ENCODE data around the gene B3GNT4. TPM values are rescaled to one million over a fixed set of nuclear protein-coding genes. Genes with fewer than 3 reads are reported as not detected.

Gene B3GNT4
- total and polyA plus RNA-seq, 2 donors (not counting 3 experiments of a cell fraction or from before 2014, with no cell fraction given): 0.11 to 0.31 TPM

GRCh38 chr12:122160761-122161160 is 42.7 kb upstream of the B3GNT4 start:
- Histone ChIP-seq H4K20me1 (replicated peaks; ENCODE audit: control insufficient read depth, extremely low read depth, insufficient read depth, low read length) (no peaks in the 10 kb centered on the region), H3K9me3 (replicated peaks; ENCODE audit: control insufficient read depth, insufficient read depth, low read length) (no peaks in the 10 kb centered on the region), H3K4me3 (replicated peaks in 1 of 3; ENCODE audit: insufficient read depth in 1 of 3, low read depth in 1 of 3, low read length in 3 of 3) (no peak overlapping the region), H3K9me1 (replicated peaks; ENCODE audit: control insufficient read depth, extremely low read depth, insufficient read depth, low read length) (no peaks in the 10 kb centered on the region), H2AFZ (ENCODE audit: low read depth, low read length) (no peak overlapping the region), H3K36me3 (ENCODE audit: control insufficient read depth in 2 of 2, extremely low read depth in 1 of 2, insufficient read depth in 2 of 2, low read length in 2 of 2) (no peaks in the 10 kb centered on the region), H3K4me1 (ENCODE audit: control insufficient read depth, extremely low read depth, insufficient read depth, low read length) (no peaks in the 10 kb centered on the region), H3K27me3 (ENCODE audit: control insufficient read depth in 2 of 2, insufficient read depth in 2 of 2, low read length in 2 of 2) (no peaks in the 10 kb centered on the region), H3K4me2 (ENCODE audit: insufficient read depth, low read length) (no peak overlapping the region), H3K79me2 (ENCODE audit: control insufficient read depth, insufficient read depth, low read length) (no peaks in the 10 kb centered on the region), H3K9ac (replicated peaks; ENCODE audit: extremely low read depth, insufficient read depth, low read length) (no peak overlapping the region), H3K27ac (ENCODE audit: insufficient read depth, low read depth, low read length) (no peak overlapping the region)
- POLR2A ChIA-PET: no interaction called here
- no TSS peak for BruUV-seq (replicated peaks)
- intact Hi-C loops (cut with micrococcal nuclease) (loop anchor here (1.0 kb wide), 1 partner anchor 31 kb away; no protein-coding TSS in a partner anchor), dilution Hi-C loops (cut with MboI; ENCODE audit: extremely low pct_ligation_motif_present, low sequenced_read_pairs) (no loop called here)
- FAIRE-seq (no peak), DNase-seq (ENCODE audit: low read depth, low spot score) (no peak)
- CTCF ChIA-PET: no interaction called here
- no peak for TF ChIP-seq JUN (IDR thresholded peaks at IDR 0.05; ENCODE audit: borderline replicate concordance, insufficient read depth, insufficient read length, low read depth)
- no peak for TF ChIP-seq FOS (IDR thresholded peaks at IDR 0.05; ENCODE audit: borderline replicate concordance, insufficient read depth, low read length)
- TF ChIP-seq EZH2 (IDR thresholded peaks at IDR 0.05; ENCODE audit: borderline replicate concordance, low read depth, low read length, severe bottlenecking): no peak
- TF ChIP-seq GATA2 (IDR thresholded peaks at IDR 0.05; ENCODE audit: insufficient read depth, insufficient read length, low read depth, low read length): no peak
- TF ChIP-seq POLR2AphosphoS5 (IDR thresholded peaks at IDR 0.05; ENCODE audit: insufficient read depth, low read depth, low read length): no peak
- no peak for TF ChIP-seq MAX (IDR thresholded peaks at IDR 0.05; ENCODE audit: insufficient read depth, insufficient read length)
- TF ChIP-seq CTCF (IDR thresholded peaks at IDR 0.05; ENCODE audit: extremely low read depth in 1 of 2, insufficient read depth in 1 of 2, low read depth in 1 of 2, low read length in 2 of 2): no peak
- no peak for TF ChIP-seq MYC (IDR thresholded peaks at IDR 0.05; ENCODE audit: low read depth, low read length)
- TF ChIP-seq POLR2A (IDR thresholded peaks at IDR 0.05; ENCODE audit: low read depth, low read length): no peak
